CD4-positive, alpha-beta T cell (primary cell): Measurements from ENCODE around the gene NQO2. TPM values are rescaled to one million over a fixed set of nuclear protein-coding genes. Genes with fewer than 3 reads are reported as not detected.
A peak's percentile ranks its signal among the peaks of the same experiment; 100 is the strongest.

Source experiments
- ATAC-seq: fragments of 200-7000 bp; cut with Tn5 transposase; one replicate; pipeline ENCODE4 v1.10.0; 2022; ENCODE audit warnings: mild to moderate bottlenecking; ENCODE audit not compliant: poor library complexity
- CTCF ChIA-PET: fragments of 350-600 bp; sonication (Branson Sonifier 250); formaldehyde crosslinking; loops from one replicate; lab custom pipeline; 2021; ENCODE audit warnings: antibody characterized with exemption, inconsistent platforms; lab: Charles Lee
- POLR2A ChIA-PET: fragments of 350-600 bp; sonication (Branson Sonifier 250); formaldehyde crosslinking; loops from one replicate; lab custom pipeline; 2021; ENCODE audit warnings: antibody characterized with exemption, inconsistent platforms; lab: Charles Lee
- DNase-seq, 14 experiments: peaks; one replicate each; pipeline ENCODE4 v3.0.0-alpha.2; 2013 to 2020; ENCODE audit warnings: mixed read lengths in 2 of 14
- H3K27ac ChIP-seq, 2 donors: one replicate each; pipeline versions ENCODE4 v1.5.1 to v1.7.0; 2013; ENCODE audit warnings: low read length in 2 of 2, low read depth in 1 of 2, mild to moderate bottlenecking in 1 of 2
- H3K27me3 ChIP-seq, 2 experiments: 1 replicate in 1 of 2; 2 replicates in 1 of 2; pipeline versions ENCODE4 v1.6.1 to v1.7.0; 2013; ENCODE audit warnings: low read length in 2 of 2, control low read depth in 1 of 2, mild to moderate bottlenecking in 1 of 2, moderate library complexity in 1 of 2; ENCODE audit not compliant: insufficient read depth in 2 of 2, control insufficient read depth in 1 of 2
- H3K36me3 ChIP-seq: one replicate; pipeline ENCODE4 v1.6.1; 2013; ENCODE audit warnings: low read length, control low read depth; ENCODE audit not compliant: insufficient read depth
- H3K4me1 ChIP-seq: one replicate; pipeline ENCODE4 v1.6.1; 2013; ENCODE audit warnings: low read length, control low read depth; ENCODE audit not compliant: insufficient read depth
- H3K4me3 ChIP-seq: one replicate; pipeline ENCODE4 v1.5.1; 2013; ENCODE audit warnings: mild to moderate bottlenecking, low read length, moderate library complexity
- H3K9me3 ChIP-seq, 2 experiments: 1 replicate in 1 of 2; 2 replicates in 1 of 2; pipeline versions ENCODE4 v1.6.1 to v1.7.0; 2013; ENCODE audit warnings: low read length in 2 of 2, mild to moderate bottlenecking in 2 of 2, control low read depth in 1 of 2, moderate library complexity in 1 of 2; ENCODE audit not compliant: control insufficient read depth in 1 of 2, insufficient read depth in 1 of 2
- H3K27ac Mint-ChIP-seq: one replicate; pipeline ENCODE4 v1.8.0; 2020; ENCODE audit warnings: mixed read lengths
- H3K27me3 Mint-ChIP-seq: one replicate; pipeline ENCODE4 v1.8.0; 2021; ENCODE audit warnings: mixed read lengths
- H3K36me3 Mint-ChIP-seq: one replicate; pipeline ENCODE4 v1.8.0; 2021; ENCODE audit warnings: low read depth, mixed read lengths
- H3K4me1 Mint-ChIP-seq: one replicate; pipeline ENCODE4 v1.8.0; 2021; ENCODE audit warnings: low read depth, mixed read lengths
- H3K4me3 Mint-ChIP-seq: one replicate; pipeline ENCODE4 v1.8.0; 2020; ENCODE audit warnings: mild to moderate bottlenecking, mixed read lengths
- H3K9me3 Mint-ChIP-seq: one replicate; pipeline ENCODE4 v1.8.0; 2020; ENCODE audit warnings: mixed read lengths
- CTCF ChIP-seq: fragments of 200-600 bp; IDR thresholded peaks from one replicate; pipeline ENCODE4 v1.8.0; 2022; ENCODE audit warnings: antibody characterized with exemption, mild to moderate bottlenecking
- intact Hi-C, 2 experiments: fragments of 100-400 bp; cut with DNase I in 1 of 2; cut with micrococcal nuclease in 1 of 2; formaldehyde crosslinking; loops; one replicate each; pipeline versions ENCODE4 v1.15.1 to v1.9.0; 2023 to 2025; cut with DNase I, micrococcal nuclease
- total RNA-seq, 174 experiments: library from RNA in 2 of 174; stranded (reverse) in 2 of 174; gene quantifications; one replicate each; pipeline ENCODE4 v1.2.3 and lab custom pipeline; 2021 to 2026

Gene NQO2
- total RNA-seq, 2 experiments from 2014 or later: 6.7 to 7.7 TPM

- no peak for ATAC-seq
- POLR2A ChIA-PET: interaction anchor here (0.9 to 1.4 kb wide), 3 partner anchors 9 to 139 kb away, joined by 3 to 4 read pairs (median 4); partner anchors contain the start of gene SERPINB1
- H3K36me3 ChIP-seq: no peaks in the 10 kb centered on the region
Measured at GRCh38 chr6:2979819-2980464, 19.8 kb upstream of the NQO2 start.

GRCh38 chr6:2980465-2980855, 19.2 kb upstream of the NQO2 start:
- ATAC-seq: no peak
- Mint-ChIP-seq H3K4me1 (peaks cover 9% of the 10 kb centered on the region), H3K4me3 (peak overlapping the region; percentile 51), H3K27ac (no peak overlapping the region), H3K36me3 (no peaks in the 10 kb centered on the region), H3K9me3 (no peaks in the 10 kb centered on the region), H3K27me3 (peaks cover 34% of the 10 kb centered on the region)
- H3K27ac ChIP-seq: no peak overlapping the region
- H3K4me1 ChIP-seq: no peaks in the 10 kb centered on the region
- H3K9me3 ChIP-seq: no peaks in the 10 kb centered on the region
- ChIA-PET POLR2A (interaction anchor here (1.4 kb wide), 1 partner anchor 139 kb away, joined by 4 read pairs; the partner anchor contains the start of gene SERPINB1), CTCF (interaction anchor here (1.5 kb wide), 1 partner anchor 9 kb away, joined by 3 read pairs; the partner anchor contains the start of gene SERPINB6)
- peaks cover 0 to 4% of the 10 kb centered on the region in 2 experiments for H3K27me3 ChIP-seq
- no peak for DNase-seq
- no peak for TF ChIP-seq CTCF
- no peaks in the 10 kb centered on the region for H3K36me3 ChIP-seq
- H3K4me3 ChIP-seq: no peak overlapping the region
- intact Hi-C loops: no loop called here

More at GRCh38 chr6:2979819-2980464, 19.8 kb upstream of the NQO2 start:
- H3K4me3 Mint-ChIP-seq: no peak overlapping the region
- no peak for DNase-seq
- peaks cover 34% of the 10 kb centered on the region for H3K27me3 Mint-ChIP-seq
- H3K27ac Mint-ChIP-seq: no peak overlapping the region
- no peak for TF ChIP-seq CTCF
- no peaks in the 10 kb centered on the region for H3K36me3 Mint-ChIP-seq
- Histone ChIP-seq H3K27me3 (peaks cover 0 to 4% of the 10 kb centered on the region in 2 experiments), H3K4me1 (no peaks in the 10 kb centered on the region), H3K27ac (no peak overlapping the region), H3K4me3 (no peak overlapping the region), H3K9me3 (no peaks in the 10 kb centered on the region)
- peaks cover 9% of the 10 kb centered on the region for H3K4me1 Mint-ChIP-seq
- CTCF ChIA-PET: interaction anchor here (1.5 kb wide), 1 partner anchor 8 kb away, joined by 3 read pairs; the partner anchor contains the start of gene SERPINB6
- intact Hi-C loops: no loop called here
- H3K9me3 Mint-ChIP-seq: no peaks in the 10 kb centered on the region

- POLR2A ChIA-PET: no interaction called here
- Mint-ChIP-seq H3K27ac (no peak overlapping the region), H3K4me3 (no peak overlapping the region), H3K27me3 (peaks cover 29% of the 10 kb centered on the region), H3K9me3 (no peaks in the 10 kb centered on the region), H3K4me1 (peaks cover 5% of the 10 kb centered on the region), H3K36me3 (no peaks in the 10 kb centered on the region)
- no peaks in the 10 kb centered on the region for H3K27me3 ChIP-seq
- H3K4me3 ChIP-seq: no peak overlapping the region
- peaks cover 6% of the 10 kb centered on the region for H3K4me1 ChIP-seq
- intact Hi-C loops: no loop called here
- no peaks in the 10 kb centered on the region for H3K36me3 ChIP-seq
- CTCF ChIA-PET: no interaction called here
- no peak overlapping the region for H3K27ac ChIP-seq
- ATAC-seq (no peak), DNase-seq (no peak)
- no peak for TF ChIP-seq CTCF
- H3K9me3 ChIP-seq: no peaks in the 10 kb centered on the region
Measured at GRCh38 chr6:2982426-2983117, 17.1 kb upstream of the NQO2 start.
